Neuronal stem cell (in vitro differentiated cells): ENCODE data around the gene AMIGO3.

Experiments
- DNase-seq: peaks from one replicate; pipeline ENCODE4 v3.0.0-alpha.2; 2013; ENCODE audit warnings: low spot score
- H2AFZ ChIP-seq: one replicate; pipeline ENCODE4 v1.6.1; 2013; ENCODE audit warnings: mild to moderate bottlenecking, low read length, inconsistent platforms
- H2AK5ac ChIP-seq: 2 replicates; pipeline ENCODE4 v1.6.1; 2013; ENCODE audit warnings: low read depth, mild to moderate bottlenecking, inconsistent platforms, low read length, moderate library complexity, mixed read lengths
- H2BK120ac ChIP-seq: 2 replicates; pipeline ENCODE4 v1.6.1; 2013; ENCODE audit warnings: low read depth, mild to moderate bottlenecking, inconsistent platforms, low read length, moderate library complexity, mixed read lengths
- H2BK12ac ChIP-seq: one replicate; pipeline ENCODE4 v1.6.1; 2013; ENCODE audit warnings: low read length, inconsistent platforms
- H2BK15ac ChIP-seq: 2 replicates; pipeline ENCODE4 v1.6.1; 2013; ENCODE audit warnings: mild to moderate bottlenecking, low read length, inconsistent platforms, mixed read lengths
- H2BK5ac ChIP-seq: one replicate; pipeline ENCODE4 v1.6.1; 2013; ENCODE audit warnings: inconsistent platforms, mild to moderate bottlenecking, low read length, moderate library complexity
- H3K14ac ChIP-seq: one replicate; pipeline ENCODE4 v1.6.1; 2013; ENCODE audit warnings: low read length, inconsistent platforms
- H3K18ac ChIP-seq: 2 replicates; pipeline ENCODE4 v1.6.1; 2013; ENCODE audit warnings: low read length, inconsistent platforms
- H3K23ac ChIP-seq: 2 replicates; pipeline ENCODE4 v1.6.1; 2013; ENCODE audit warnings: low read depth, mild to moderate bottlenecking, mixed read lengths, low read length, inconsistent platforms; ENCODE audit not compliant: poor library complexity
- H3K27ac ChIP-seq: replicated peaks from 3 replicates; pipeline ENCODE4 v1.5.1; 2013; ENCODE audit warnings: low read length, inconsistent platforms
- H3K27me3 ChIP-seq, 3 experiments: 2 replicates each; pipeline ENCODE4 v1.6.1; 2013; ENCODE audit warnings: low read length in 3 of 3, mild to moderate bottlenecking in 2 of 3, inconsistent platforms in 1 of 3, low read depth in 1 of 3, mixed read lengths in 1 of 3, moderate library complexity in 1 of 3; ENCODE audit not compliant: control insufficient read depth in 3 of 3, insufficient read depth in 3 of 3
- H3K36me3 ChIP-seq, 2 donors: replicated peaks in 1 of 2; 2 replicates each; pipeline ENCODE4 v1.6.1; 2013; ENCODE audit warnings: low read length in 2 of 2; ENCODE audit not compliant: control insufficient read depth in 2 of 2, insufficient read depth in 2 of 2
- H3K4ac ChIP-seq: 2 replicates; pipeline ENCODE4 v1.6.1; 2013; ENCODE audit warnings: inconsistent platforms, mild to moderate bottlenecking, low read length, moderate library complexity
- H3K4me1 ChIP-seq, 2 donors: 1 replicate in 1 of 2; 2 replicates in 1 of 2; pipeline ENCODE4 v1.6.1; 2013; ENCODE audit warnings: low read length in 2 of 2, low read depth in 1 of 2; ENCODE audit not compliant: control insufficient read depth in 2 of 2, insufficient read depth in 1 of 2
- H3K4me2 ChIP-seq: one replicate; pipeline ENCODE4 v1.6.1; 2013; ENCODE audit warnings: mild to moderate bottlenecking, low read length, inconsistent platforms; ENCODE audit not compliant: insufficient read depth, poor library complexity, severe bottlenecking
- H3K4me3 ChIP-seq, 2 donors: 2 replicates each; pipeline ENCODE4 v1.5.1; 2013; ENCODE audit warnings: low read length in 2 of 2, mild to moderate bottlenecking in 2 of 2, inconsistent platforms in 1 of 2, moderate library complexity in 1 of 2
- H3K79me1 ChIP-seq: one replicate; pipeline ENCODE4 v1.6.1; 2013; ENCODE audit warnings: low read depth, mild to moderate bottlenecking, inconsistent platforms, low read length, moderate library complexity
- H3K9ac ChIP-seq: one replicate; pipeline ENCODE4 v1.6.1; 2013; ENCODE audit warnings: mild to moderate bottlenecking, low read depth, low read length, inconsistent platforms; ENCODE audit not compliant: poor library complexity
- H3K9me3 ChIP-seq, 2 donors: replicated peaks in 1 of 2; 2 replicates each; pipeline versions ENCODE3 to v1.6.1; 2013; ENCODE audit warnings: low read length in 2 of 2, mild to moderate bottlenecking in 2 of 2, inconsistent platforms in 1 of 2, low read depth in 1 of 2, mixed read lengths in 1 of 2, moderate library complexity in 1 of 2; ENCODE audit not compliant: control insufficient read depth in 2 of 2, insufficient read depth in 1 of 2
- H4K8ac ChIP-seq: one replicate; pipeline ENCODE4 v1.6.1; 2013; ENCODE audit warnings: low read depth, mild to moderate bottlenecking, inconsistent platforms, low read length, moderate library complexity
- H4K91ac ChIP-seq: one replicate; pipeline ENCODE4 v1.6.1; 2013; ENCODE audit warnings: low read length, low read depth, mild to moderate bottlenecking, inconsistent platforms; ENCODE audit not compliant: poor library complexity
- WGBS, 2 donors: extraction: QIAGEN DNeasy Blood & Tissue Kit; methylation state at CpG; one replicate each; pipeline ENCODE4 v1.1.7; 2013; ENCODE audit warnings: missing lambda C conversion rate in 2 of 2, mixed read lengths in 1 of 2; ENCODE audit not compliant: insufficient read length in 2 of 2, insufficient replicate concordance in 1 of 2; ENCODE audit errors: extremely low coverage in 2 of 2; 5-methylcytosine and 5-hydroxymethylcytosine counted together

AMIGO3 gene

GRCh38 chr3:49712166-49712565, 7.3 kb downstream of the AMIGO3 start:
- H2BK12ac ChIP-seq, result no peak overlapping the region
- H4K8ac ChIP-seq, result no peak overlapping the region
- H3K27ac ChIP-seq, result no peak overlapping the region
- no peak overlapping the region for H2BK120ac ChIP-seq
- no peaks in the 10 kb centered on the region for H3K4me1 ChIP-seq
- WGBS, 2 donors, result no CpG with 5 or more reads among the region's 11 CpGs
- H3K9ac ChIP-seq, result no peak overlapping the region
- DNase-seq, result no peak
- peak overlapping the region; percentile 71 for H3K14ac ChIP-seq
- no peak overlapping the region for H3K4ac ChIP-seq
- no peak overlapping the region for H2AFZ ChIP-seq
- peak overlapping the region in 1 of 2 donors; percentile 47 for H3K4me3 ChIP-seq
- H3K36me3 ChIP-seq, result peaks cover 12 to 17% of the 10 kb centered on the region in 2 donors
- H3K27me3 ChIP-seq, result no peaks in the 10 kb centered on the region
- no peak overlapping the region for H2BK15ac ChIP-seq
- H3K4me2 ChIP-seq, result no peak overlapping the region
- H2AK5ac ChIP-seq, result peak overlapping the region; percentile 56
- peak overlapping the region; percentile 39 for H2BK5ac ChIP-seq
- H4K91ac ChIP-seq, result no peak overlapping the region
- no peaks in the 10 kb centered on the region for H3K9me3 ChIP-seq
- H3K23ac ChIP-seq, result no peak overlapping the region
- no peak overlapping the region for H3K18ac ChIP-seq
- H3K79me1 ChIP-seq, result peaks cover 2% of the 10 kb centered on the region

GRCh38 chr3:49711489-49711888, 8.0 kb downstream of the AMIGO3 start:
- Histone ChIP-seq H2AFZ (no peak overlapping the region), H2BK12ac (no peak overlapping the region), H3K27me3 (no peaks in the 10 kb centered on the region), H3K4ac (no peak overlapping the region), H3K4me2 (no peak overlapping the region), H3K27ac (no peak overlapping the region), H3K23ac (peak overlapping the region; percentile 73), H3K9ac (no peak overlapping the region), H2BK5ac (no peak overlapping the region), H3K18ac (no peak overlapping the region), H4K91ac (no peak overlapping the region), H3K36me3 (peaks cover 12 to 15% of the 10 kb centered on the region in 2 donors), H3K79me1 (peaks cover 2% of the 10 kb centered on the region), H3K9me3 (no peaks in the 10 kb centered on the region), H3K4me3 (no peak overlapping the region), H3K4me1 (no peaks in the 10 kb centered on the region), H4K8ac (no peak overlapping the region), H2AK5ac (peak overlapping the region; percentile 28), H2BK120ac (no peak overlapping the region), H2BK15ac (no peak overlapping the region), H3K14ac (no peak overlapping the region)
- WGBS, 2 donors, result no CpG with 5 or more reads among the region's 5 CpGs
- DNase-seq, result no peak

- 100% methylated on average over 1 of the region's 8 CpGs; no CpG with 5 or more reads in 1 of the 2 donors for WGBS, 2 donors
- Histone ChIP-seq H3K4me2 (no peak overlapping the region), H3K4me3 (no peak overlapping the region), H3K9ac (no peak overlapping the region), H3K18ac (no peak overlapping the region), H3K9me3 (peaks cover 0 to 2% of the 10 kb centered on the region in 2 donors), H4K8ac (no peak overlapping the region), H2BK15ac (no peak overlapping the region), H2BK5ac (no peak overlapping the region), H2AK5ac (no peak overlapping the region), H3K36me3 (peaks cover 5 to 16% of the 10 kb centered on the region in 2 donors), H3K4ac (no peak overlapping the region), H3K4me1 (no peaks in the 10 kb centered on the region), H3K79me1 (peaks cover 2% of the 10 kb centered on the region), H3K27ac (no peak overlapping the region), H3K14ac (no peak overlapping the region), H3K27me3 (no peaks in the 10 kb centered on the region), H2AFZ (no peak overlapping the region), H2BK120ac (no peak overlapping the region), H2BK12ac (no peak overlapping the region), H3K23ac (no peak overlapping the region), H4K91ac (no peak overlapping the region)
- DNase-seq, result no peak
Observed at GRCh38 chr3:49709852-49710251, 9.6 kb downstream of the AMIGO3 start.

- H3K4me2 ChIP-seq, result no peak overlapping the region
- no peak overlapping the region for H2BK5ac ChIP-seq
- peaks cover 15 to 37% of the 10 kb centered on the region in 2 donors for H3K36me3 ChIP-seq
- WGBS, 2 donors, result no CpG with 5 or more reads among the region's 4 CpGs
- H3K9ac ChIP-seq, result peak overlapping the region; percentile 21
- H2BK120ac ChIP-seq, result no peak overlapping the region
- no peaks in the 10 kb centered on the region for H3K27me3 ChIP-seq
- H3K4ac ChIP-seq, result no peak overlapping the region
- H2BK12ac ChIP-seq, result no peak overlapping the region
- no peak overlapping the region for H4K91ac ChIP-seq
- no peak overlapping the region for H3K4me3 ChIP-seq
- no peak overlapping the region for H2AK5ac ChIP-seq
- peaks cover 0 to 2% of the 10 kb centered on the region in 2 donors for H3K9me3 ChIP-seq
- no peak for DNase-seq
- no peak overlapping the region for H3K18ac ChIP-seq
- H3K23ac ChIP-seq, result no peak overlapping the region
- no peak overlapping the region for H3K14ac ChIP-seq
- H4K8ac ChIP-seq, result no peak overlapping the region
- H3K27ac ChIP-seq, result no peak overlapping the region
- no peaks in the 10 kb centered on the region for H3K79me1 ChIP-seq
- H2AFZ ChIP-seq, result no peak overlapping the region
- H3K4me1 ChIP-seq, result no peaks in the 10 kb centered on the region
- H2BK15ac ChIP-seq, result no peak overlapping the region
Observed at GRCh38 chr3:49707113-49707480, 12.4 kb downstream of the AMIGO3 start.
